Liver (tissue), 9 donors: Measurements from ENCODE around the gene MYOZ2. TPM values are rescaled to one million over a fixed set of nuclear protein-coding genes. Genes with fewer than 3 reads are reported as not detected.

Experiments
- DNase-seq: peaks from one replicate; pipeline ENCODE4 v3.0.0-alpha.2; 2017; ENCODE audit warnings: low spot score
- H3K27ac ChIP-seq, 2 donors: one replicate each; pipeline ENCODE4 v1.7.0; 2013; ENCODE audit warnings: inconsistent platforms in 2 of 2, low read length in 2 of 2, control low read depth in 1 of 2, low read depth in 1 of 2, mild to moderate bottlenecking in 1 of 2
- H3K27me3 ChIP-seq, 4 donors: one replicate each; pipeline versions ENCODE4 v1.6.1 to v1.7.0; 2013; ENCODE audit warnings: low read length in 3 of 4, inconsistent platforms in 1 of 4, mild to moderate bottlenecking in 1 of 4, moderate library complexity in 1 of 4; ENCODE audit not compliant: control insufficient read depth in 4 of 4, insufficient read depth in 4 of 4
- H3K36me3 ChIP-seq, 4 donors: one replicate each; pipeline versions ENCODE4 v1.6.1 to v1.7.0; 2013; ENCODE audit warnings: low read length in 3 of 4, mild to moderate bottlenecking in 3 of 4, low read depth in 1 of 4, moderate library complexity in 1 of 4; ENCODE audit not compliant: control insufficient read depth in 4 of 4, insufficient read depth in 3 of 4
- H3K4me1 ChIP-seq, 4 donors: one replicate each; pipeline versions ENCODE4 v1.6.1 to v1.7.0; 2013; ENCODE audit warnings: low read length in 3 of 4, mild to moderate bottlenecking in 3 of 4, moderate library complexity in 1 of 4; ENCODE audit not compliant: control insufficient read depth in 4 of 4, insufficient read depth in 4 of 4
- H3K4me3 ChIP-seq, 3 donors: one replicate each; pipeline versions ENCODE4 v1.6.1 to v1.7.0; 2013; ENCODE audit warnings: low read length in 3 of 3, control low read depth in 1 of 3, low read depth in 1 of 3, mild to moderate bottlenecking in 1 of 3
- H3K9ac ChIP-seq, 2 donors: one replicate each; pipeline ENCODE4 v1.7.0; 2013; ENCODE audit warnings: low read length in 2 of 2, mild to moderate bottlenecking in 2 of 2, moderate library complexity in 2 of 2, control low read depth in 1 of 2, low read depth in 1 of 2
- H3K9me3 ChIP-seq, 4 donors: one replicate each; pipeline versions ENCODE4 v1.6.1 to v1.7.0; 2013; ENCODE audit warnings: low read length in 3 of 4; ENCODE audit not compliant: control insufficient read depth in 4 of 4
- EGR1 ChIP-seq, 2 donors: IDR thresholded peaks; 2 replicates each; pipeline ENCODE4 v1.6.1; 2016 to 2018; ENCODE audit warnings: antibody characterized with exemption in 2 of 2, low read depth in 2 of 2
- FOXA1 ChIP-seq: IDR thresholded peaks from 2 replicates; pipeline ENCODE4 v1.6.1; 2016; ENCODE audit warnings: antibody characterized with exemption
- FOXA2 ChIP-seq: IDR thresholded peaks from 2 replicates; pipeline ENCODE4 v1.6.1; 2016; ENCODE audit warnings: antibody characterized with exemption
- GABPA ChIP-seq, 2 donors: IDR thresholded peaks in 1 of 2; conservative IDR thresholded peaks in 1 of 2; 2 replicates each; pipeline ENCODE4 v1.6.1; 2016; ENCODE audit warnings: antibody characterized with exemption in 2 of 2, mild to moderate bottlenecking in 1 of 2, moderate library complexity in 1 of 2
- HNF4A ChIP-seq, 2 donors: conservative IDR thresholded peaks; 2 replicates each; pipeline ENCODE4 v1.6.1; 2016; ENCODE audit warnings: antibody characterized with exemption in 2 of 2, mild to moderate bottlenecking in 2 of 2
- JUND ChIP-seq, 2 donors: IDR thresholded peaks; 2 replicates each; pipeline ENCODE4 v1.6.1; 2016; ENCODE audit warnings: antibody characterized with exemption in 2 of 2
- NR2F2 ChIP-seq: IDR thresholded peaks from 2 replicates; pipeline ENCODE4 v1.6.1; 2016; ENCODE audit warnings: antibody characterized with exemption
- RAD21 ChIP-seq, 2 donors: IDR thresholded peaks; 2 replicates each; pipeline ENCODE4 v1.6.1; 2016; ENCODE audit warnings: antibody characterized with exemption in 2 of 2, mild to moderate bottlenecking in 2 of 2
- SP1 ChIP-seq: IDR thresholded peaks from 2 replicates; pipeline ENCODE4 v1.6.1; 2018; ENCODE audit warnings: antibody characterized with exemption, mild to moderate bottlenecking
- TAF1 ChIP-seq: conservative IDR thresholded peaks from 2 replicates; pipeline ENCODE4 v1.6.1; 2016; ENCODE audit warnings: antibody characterized with exemption, mild to moderate bottlenecking
- YY1 ChIP-seq: IDR thresholded peaks from 2 replicates; pipeline ENCODE4 v1.6.1; 2016; ENCODE audit warnings: antibody characterized with exemption, mild to moderate bottlenecking
- WGBS: extraction: QIAGEN DNeasy Blood & Tissue Kit; methylation state at CpG from one replicate; pipeline ENCODE4 v1.1.7; 2013; 5-methylcytosine and 5-hydroxymethylcytosine counted together
- polyA plus RNA-seq, 2 donors: library from polyadenylated mRNA; stranded (reverse) in 1 of 2; unstranded in 1 of 2; fragments of 200-250 nt in 1 of 2; fragments of >200 nt in 1 of 2; fragmentation: Nextera tagmentation in 1 of 2; extraction: Ambion mirVana in 1 of 2; gene quantifications; one replicate each; pipeline versions ENCODE4 v1.2.1 to v1.2.3, GENCODE V29; 2013 to 2015
- total RNA-seq, 2 donors: library from RNA; depleted of rRNA; stranded (reverse); fragments of >200 nt; gene quantifications; one replicate each; pipeline ENCODE4 v1.2.3, GENCODE V29; 2014
- TF ChIP-seq, protein P1 (sequence below): IDR thresholded peaks from 2 replicates; pipeline ENCODE4 v1.6.1; 2016; ENCODE audit warnings: antibody characterized with exemption, mild to moderate bottlenecking
- TF ChIP-seq, protein P2 (sequence below): IDR thresholded peaks from 2 replicates; pipeline ENCODE4 v1.6.1; 2016; ENCODE audit warnings: antibody characterized with exemption
- donor health status: healthy.
- donor health status: healthy.
- donor health status: healthy.
- donor health status: healthy.
- donor health status: healthy.

Gene MYOZ2
- total and polyA plus RNA-seq, 4 donors: 0.03 to 0.08 TPM; not detected in 2

DNA sequence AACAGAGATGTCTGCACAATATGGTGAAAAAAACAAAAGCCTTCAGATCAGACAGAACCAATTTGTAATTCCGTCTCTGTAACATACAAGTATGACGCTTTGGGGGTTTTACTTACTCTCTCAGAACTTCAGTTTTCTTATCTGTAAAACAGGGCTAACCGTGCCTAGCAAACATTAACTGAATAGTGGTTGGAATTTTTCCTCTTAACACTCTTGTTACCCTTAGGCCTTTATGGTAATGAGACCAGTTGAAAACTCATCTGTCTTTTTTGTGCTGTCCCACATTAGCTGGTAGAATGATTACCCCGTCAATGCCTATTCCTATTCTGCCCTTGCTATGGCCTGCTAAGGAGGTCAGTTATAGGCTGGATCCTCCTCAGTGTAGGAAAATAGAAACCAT, 4.5 kb upstream of the MYOZ2 start:
- Histone ChIP-seq H3K27me3 (peaks cover 0 to 3% (median 0%) of the 10 kb centered on the region in 4 donors), H3K9ac (no peak overlapping the region), H3K4me3 (no peak overlapping the region), H3K27ac (no peak overlapping the region), H3K4me1 (no peaks in the 10 kb centered on the region), H3K36me3 (no peaks in the 10 kb centered on the region), H3K9me3 (no peaks in the 10 kb centered on the region)
- 78% methylated on average over 4 of the region's 4 CpGs for WGBS
- DNase-seq: no peak
- TF ChIP-seq, protein P1, sequence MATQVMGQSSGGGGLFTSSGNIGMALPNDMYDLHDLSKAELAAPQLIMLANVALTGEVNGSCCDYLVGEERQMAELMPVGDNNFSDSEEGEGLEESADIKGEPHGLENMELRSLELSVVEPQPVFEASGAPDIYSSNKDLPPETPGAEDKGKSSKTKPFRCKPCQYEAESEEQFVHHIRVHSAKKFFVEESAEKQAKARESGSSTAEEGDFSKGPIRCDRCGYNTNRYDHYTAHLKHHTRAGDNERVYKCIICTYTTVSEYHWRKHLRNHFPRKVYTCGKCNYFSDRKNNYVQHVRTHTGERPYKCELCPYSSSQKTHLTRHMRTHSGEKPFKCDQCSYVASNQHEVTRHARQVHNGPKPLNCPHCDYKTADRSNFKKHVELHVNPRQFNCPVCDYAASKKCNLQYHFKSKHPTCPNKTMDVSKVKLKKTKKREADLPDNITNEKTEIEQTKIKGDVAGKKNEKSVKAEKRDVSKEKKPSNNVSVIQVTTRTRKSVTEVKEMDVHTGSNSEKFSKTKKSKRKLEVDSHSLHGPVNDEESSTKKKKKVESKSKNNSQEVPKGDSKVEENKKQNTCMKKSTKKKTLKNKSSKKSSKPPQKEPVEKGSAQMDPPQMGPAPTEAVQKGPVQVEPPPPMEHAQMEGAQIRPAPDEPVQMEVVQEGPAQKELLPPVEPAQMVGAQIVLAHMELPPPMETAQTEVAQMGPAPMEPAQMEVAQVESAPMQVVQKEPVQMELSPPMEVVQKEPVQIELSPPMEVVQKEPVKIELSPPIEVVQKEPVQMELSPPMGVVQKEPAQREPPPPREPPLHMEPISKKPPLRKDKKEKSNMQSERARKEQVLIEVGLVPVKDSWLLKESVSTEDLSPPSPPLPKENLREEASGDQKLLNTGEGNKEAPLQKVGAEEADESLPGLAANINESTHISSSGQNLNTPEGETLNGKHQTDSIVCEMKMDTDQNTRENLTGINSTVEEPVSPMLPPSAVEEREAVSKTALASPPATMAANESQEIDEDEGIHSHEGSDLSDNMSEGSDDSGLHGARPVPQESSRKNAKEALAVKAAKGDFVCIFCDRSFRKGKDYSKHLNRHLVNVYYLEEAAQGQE: no peak
- no peak for TF ChIP-seq YY1
- no peak for TF ChIP-seq FOXA1
- TF ChIP-seq NR2F2: no peak
- TF ChIP-seq, protein P2, sequence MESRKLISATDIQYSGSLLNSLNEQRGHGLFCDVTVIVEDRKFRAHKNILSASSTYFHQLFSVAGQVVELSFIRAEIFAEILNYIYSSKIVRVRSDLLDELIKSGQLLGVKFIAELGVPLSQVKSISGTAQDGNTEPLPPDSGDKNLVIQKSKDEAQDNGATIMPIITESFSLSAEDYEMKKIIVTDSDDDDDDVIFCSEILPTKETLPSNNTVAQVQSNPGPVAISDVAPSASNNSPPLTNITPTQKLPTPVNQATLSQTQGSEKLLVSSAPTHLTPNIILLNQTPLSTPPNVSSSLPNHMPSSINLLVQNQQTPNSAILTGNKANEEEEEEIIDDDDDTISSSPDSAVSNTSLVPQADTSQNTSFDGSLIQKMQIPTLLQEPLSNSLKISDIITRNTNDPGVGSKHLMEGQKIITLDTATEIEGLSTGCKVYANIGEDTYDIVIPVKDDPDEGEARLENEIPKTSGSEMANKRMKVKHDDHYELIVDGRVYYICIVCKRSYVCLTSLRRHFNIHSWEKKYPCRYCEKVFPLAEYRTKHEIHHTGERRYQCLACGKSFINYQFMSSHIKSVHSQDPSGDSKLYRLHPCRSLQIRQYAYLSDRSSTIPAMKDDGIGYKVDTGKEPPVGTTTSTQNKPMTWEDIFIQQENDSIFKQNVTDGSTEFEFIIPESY: no peak
- no peak for TF ChIP-seq TAF1

DNA sequence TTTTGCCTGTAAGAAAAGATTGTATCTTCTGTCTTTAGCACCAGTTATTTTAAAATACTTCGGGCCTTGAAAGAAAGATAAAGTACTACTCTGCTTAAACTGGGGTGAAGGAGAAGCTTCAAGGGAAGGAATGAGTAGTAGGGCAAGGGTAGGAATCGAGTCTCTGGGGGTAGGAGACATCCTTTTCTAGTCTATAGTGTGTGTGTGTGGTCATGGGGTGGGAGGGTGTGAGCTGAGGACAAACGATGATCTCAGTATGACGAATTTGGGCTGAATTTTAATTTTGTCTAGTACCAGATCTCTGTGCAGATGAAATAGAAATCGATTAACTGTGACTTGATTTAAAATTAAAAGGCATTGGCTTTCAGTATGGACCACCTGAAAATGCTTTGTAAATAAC, 3.3 kb upstream of the MYOZ2 start:
- H3K4me3 ChIP-seq: no peak overlapping the region
- peaks cover 0 to 3% (median 0%) of the 10 kb centered on the region in 4 donors for H3K27me3 ChIP-seq
- H3K9ac ChIP-seq: no peak overlapping the region
- no peak overlapping the region for H3K27ac ChIP-seq
- DNase-seq: no peak
- TF ChIP-seq SP1 (no peak), YY1 (no peak), GABPA (IDR thresholded peaks at IDR 0.05 in 1 of 2, conservative IDR thresholded peaks at IDR 0.05 in 1 of 2) (no peak), HNF4A (conservative IDR thresholded peaks at IDR 0.05) (no peak), JUND (IDR thresholded peaks at IDR 0.05) (no peak), FOXA2 (no peak), EGR1 (IDR thresholded peaks at IDR 0.05; ENCODE audit: low read depth in 2 of 2) (no peak), TAF1 (no peak), RAD21 (IDR thresholded peaks at IDR 0.05) (no peak), FOXA1 (no peak)
- TF ChIP-seq, protein P2: no peak
- TF ChIP-seq, protein P1: no peak
- no peaks in the 10 kb centered on the region for H3K4me1 ChIP-seq
- no peaks in the 10 kb centered on the region for H3K9me3 ChIP-seq
- 84% methylated on average over 5 of the region's 5 CpGs for WGBS
- no peaks in the 10 kb centered on the region for H3K36me3 ChIP-seq
